ENCODE data around the gene PKP1. TPM values are rescaled to one million over a fixed set of nuclear protein-coding genes. Genes with fewer than 3 reads are reported as not detected.

Gene PKP1
- total RNA-seq, 1 donor from 2014 or later: not detected

DNA sequence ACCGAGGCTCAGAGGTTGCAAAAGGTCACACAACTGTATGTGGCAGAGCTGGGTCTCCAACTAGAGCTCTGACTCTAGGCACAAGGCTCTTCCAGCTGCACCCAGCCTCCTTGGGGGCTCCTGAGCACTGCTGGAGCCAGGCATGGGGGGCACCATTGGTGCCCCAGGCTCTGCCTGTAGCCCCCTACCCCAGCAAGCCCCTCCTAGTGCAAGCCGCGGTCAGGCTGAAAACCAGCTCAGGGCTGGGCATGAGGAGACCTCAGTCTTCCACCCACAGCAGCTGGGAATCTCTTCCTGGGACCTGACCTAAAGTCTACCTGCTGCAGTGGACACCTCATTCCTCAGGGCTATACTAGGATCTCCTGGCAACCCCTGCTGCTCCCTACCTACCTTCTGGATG lies 79.6 kb downstream of the PKP1 start:
- no peaks in the 10 kb centered on the region for H3K27me3 ChIP-seq
- intact Hi-C loops (cut with DNase I): loop anchor here (2.0 kb wide), 1 partner anchor 108 kb away; no protein-coding TSS in a partner anchor
- DNase-seq (ENCODE audit: low spot score in 2 of 2): no peak

DNA sequence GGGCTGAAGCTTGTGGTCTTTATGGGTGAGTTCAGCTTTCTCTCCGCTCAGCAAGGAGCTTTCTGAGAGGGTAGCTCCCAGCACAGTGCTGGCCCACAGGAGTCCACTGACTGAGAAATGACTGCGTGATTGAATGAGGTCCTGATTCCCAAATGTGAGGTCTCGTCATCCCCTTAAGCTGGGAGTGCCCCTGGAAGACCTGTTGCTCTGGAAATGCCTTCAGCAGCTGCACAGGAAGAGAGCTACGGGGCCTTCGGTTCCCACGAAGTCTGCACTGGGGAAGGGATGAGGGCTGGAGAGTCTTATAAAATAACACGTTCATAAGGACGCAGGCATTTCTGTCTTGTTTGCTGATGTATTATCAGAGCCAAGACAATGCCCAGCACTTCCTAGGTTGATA lies 80.2 kb downstream of the PKP1 start:
- no peak overlapping the region for H3K27ac ChIP-seq
- no peaks in the 10 kb centered on the region for H3K4me1 ChIP-seq
- no peaks in the 10 kb centered on the region for H3K36me3 ChIP-seq
- no peaks in the 10 kb centered on the region for H3K27me3 ChIP-seq
- DNase-seq (ENCODE audit: low spot score in 2 of 2): no peak
- TF ChIP-seq, protein P1, sequence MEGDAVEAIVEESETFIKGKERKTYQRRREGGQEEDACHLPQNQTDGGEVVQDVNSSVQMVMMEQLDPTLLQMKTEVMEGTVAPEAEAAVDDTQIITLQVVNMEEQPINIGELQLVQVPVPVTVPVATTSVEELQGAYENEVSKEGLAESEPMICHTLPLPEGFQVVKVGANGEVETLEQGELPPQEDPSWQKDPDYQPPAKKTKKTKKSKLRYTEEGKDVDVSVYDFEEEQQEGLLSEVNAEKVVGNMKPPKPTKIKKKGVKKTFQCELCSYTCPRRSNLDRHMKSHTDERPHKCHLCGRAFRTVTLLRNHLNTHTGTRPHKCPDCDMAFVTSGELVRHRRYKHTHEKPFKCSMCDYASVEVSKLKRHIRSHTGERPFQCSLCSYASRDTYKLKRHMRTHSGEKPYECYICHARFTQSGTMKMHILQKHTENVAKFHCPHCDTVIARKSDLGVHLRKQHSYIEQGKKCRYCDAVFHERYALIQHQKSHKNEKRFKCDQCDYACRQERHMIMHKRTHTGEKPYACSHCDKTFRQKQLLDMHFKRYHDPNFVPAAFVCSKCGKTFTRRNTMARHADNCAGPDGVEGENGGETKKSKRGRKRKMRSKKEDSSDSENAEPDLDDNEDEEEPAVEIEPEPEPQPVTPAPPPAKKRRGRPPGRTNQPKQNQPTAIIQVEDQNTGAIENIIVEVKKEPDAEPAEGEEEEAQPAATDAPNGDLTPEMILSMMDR (IDR thresholded peaks at IDR 0.05): no peak
- H3K9me3 ChIP-seq: no peaks in the 10 kb centered on the region
- H3K4me3 ChIP-seq: no peak overlapping the region
- intact Hi-C loops (cut with DNase I): loop anchor here (2.0 kb wide), 1 partner anchor 109 kb away; no protein-coding TSS in a partner anchor

More for the DNA sequence above, 79.6 kb downstream of the PKP1 start:
- H3K36me3 ChIP-seq: no peaks in the 10 kb centered on the region
- no peaks in the 10 kb centered on the region for H3K4me1 ChIP-seq
- no peaks in the 10 kb centered on the region for H3K9me3 ChIP-seq
- H3K4me3 ChIP-seq: no peak overlapping the region
- TF ChIP-seq, protein P1 (IDR thresholded peaks at IDR 0.05): no peak
- no peak overlapping the region for H3K27ac ChIP-seq

DNA sequence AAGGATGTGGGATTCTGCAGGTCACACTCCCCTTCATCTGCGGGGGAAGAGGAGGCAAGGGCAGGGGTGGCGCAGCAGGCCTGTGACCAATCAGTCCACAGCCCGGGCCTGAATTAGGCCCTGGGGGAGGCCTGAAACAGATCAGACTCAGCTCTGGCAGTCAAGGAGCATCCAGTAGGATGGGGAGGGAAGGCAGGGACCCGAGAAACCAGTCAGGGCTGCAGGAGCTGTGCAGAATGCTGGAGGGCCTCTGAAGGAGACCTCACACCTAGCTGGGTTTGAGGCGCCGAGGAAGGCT lies 81.5 kb downstream of the PKP1 start:
- Histone ChIP-seq H3K27me3 (no peaks in the 10 kb centered on the region), H3K4me1 (no peaks in the 10 kb centered on the region), H3K36me3 (no peaks in the 10 kb centered on the region), H3K27ac (no peak overlapping the region), H3K4me3 (no peak overlapping the region), H3K9me3 (no peaks in the 10 kb centered on the region)
- intact Hi-C loops (cut with DNase I): no loop called here
- no peak for DNase-seq (ENCODE audit: low spot score in 2 of 2)
- TF ChIP-seq, protein P1 (IDR thresholded peaks at IDR 0.05): no peak

DNA sequence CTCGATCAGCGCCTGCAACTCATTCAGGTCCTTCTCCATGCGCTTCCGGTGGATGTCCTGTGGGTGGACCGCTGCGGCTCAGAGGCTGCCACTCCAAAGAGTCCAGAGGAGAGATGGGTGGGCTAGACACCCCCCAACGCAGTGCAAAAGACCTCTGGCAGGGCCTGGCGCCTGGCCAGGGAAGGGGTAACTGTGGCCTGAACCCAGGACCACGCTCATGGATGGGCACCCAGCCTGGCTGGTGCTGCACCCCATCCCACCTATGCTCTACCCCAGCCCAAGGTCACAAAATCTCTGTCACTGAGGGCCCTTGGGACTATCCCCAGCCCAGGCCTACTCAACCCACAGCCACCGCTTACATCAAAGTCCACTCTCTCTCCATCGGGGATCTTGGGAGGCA lies 81.9 kb downstream of the PKP1 start:
- no peak for DNase-seq (ENCODE audit: low spot score in 2 of 2)
- H3K27me3 ChIP-seq: no peaks in the 10 kb centered on the region
- TF ChIP-seq, protein P1 (IDR thresholded peaks at IDR 0.05): no peak
- no peak overlapping the region for H3K27ac ChIP-seq
- no peak overlapping the region for H3K4me3 ChIP-seq
- intact Hi-C loops (cut with DNase I): no loop called here
- no peaks in the 10 kb centered on the region for H3K36me3 ChIP-seq
- no peaks in the 10 kb centered on the region for H3K4me1 ChIP-seq
- H3K9me3 ChIP-seq: no peaks in the 10 kb centered on the region

DNA sequence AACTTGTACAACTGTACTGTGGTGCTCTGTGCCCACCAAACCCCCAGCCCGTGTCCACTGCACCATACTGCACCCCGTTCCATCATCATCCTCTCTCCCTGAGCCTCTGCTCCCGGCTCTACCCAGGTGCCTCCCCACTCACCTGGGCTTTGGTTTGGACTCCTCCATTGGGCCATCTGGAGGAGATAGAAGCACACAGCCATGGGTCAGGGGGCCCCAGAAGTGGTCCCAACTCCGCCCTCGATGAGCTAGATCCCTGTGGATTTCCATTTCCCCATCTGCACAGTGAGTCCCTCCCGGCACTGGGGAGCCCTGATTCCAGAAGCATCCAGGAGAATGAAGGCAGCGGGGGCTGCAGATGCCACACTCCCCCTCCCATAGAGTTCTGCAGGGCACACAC lies 83.4 kb downstream of the PKP1 start:
- H3K4me3 ChIP-seq: no peak overlapping the region
- H3K9me3 ChIP-seq: no peaks in the 10 kb centered on the region
- no peaks in the 10 kb centered on the region for H3K4me1 ChIP-seq
- TF ChIP-seq, protein P1 (IDR thresholded peaks at IDR 0.05): no peak
- H3K36me3 ChIP-seq: no peaks in the 10 kb centered on the region
- intact Hi-C loops (cut with DNase I): no loop called here
- no peaks in the 10 kb centered on the region for H3K27me3 ChIP-seq
- no peak for DNase-seq (ENCODE audit: low spot score in 2 of 2)
- no peak overlapping the region for H3K27ac ChIP-seq

DNA sequence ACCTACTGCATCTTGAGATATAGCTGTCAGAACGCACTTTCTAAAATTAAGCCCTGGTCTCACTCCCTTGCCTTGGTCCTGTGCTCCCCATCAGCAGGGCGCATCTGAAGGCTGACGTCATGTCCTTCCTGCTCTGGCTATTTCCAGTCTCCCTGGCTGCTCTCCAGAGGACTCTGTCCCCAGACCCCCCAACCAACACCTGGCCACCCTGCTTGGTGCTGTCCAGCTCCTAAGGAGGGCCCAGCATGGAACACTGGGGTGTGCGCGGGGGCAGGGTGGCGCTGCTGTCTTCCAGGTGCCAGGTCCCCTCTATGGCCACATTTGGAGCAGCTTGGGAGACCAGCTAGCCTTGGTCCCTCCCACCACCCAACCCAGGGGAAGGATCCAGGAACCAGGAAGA lies 85.9 kb downstream of the PKP1 start:
- Histone ChIP-seq H3K9me3 (no peaks in the 10 kb centered on the region), H3K27ac (no peak overlapping the region), H3K4me3 (no peak overlapping the region), H3K27me3 (no peaks in the 10 kb centered on the region), H3K4me1 (no peaks in the 10 kb centered on the region), H3K36me3 (no peaks in the 10 kb centered on the region)
- TF ChIP-seq, protein P1 (IDR thresholded peaks at IDR 0.05): no peak
- DNase-seq (ENCODE audit: low spot score in 2 of 2): no peak
- intact Hi-C loops (cut with DNase I): no loop called here
